ENCODE measurements around the gene RPS29.
"Not testable (repeated sequence)": the region's sequence is repeated elsewhere in the genome, so short reads cannot be mapped to it uniquely, and the experiment has no call there.

The RPS29 gene

GRCh38 chr14:49585803-49586672 lies at the start of gene RPS29:
TSS of gene RPS29 (minus strand) at chr14:49586380. CDS start at chr14:49586346, 34 bp downstream.
- peak; percentile 96 for DNase-seq

GRCh38 chr14:49634547-49635334 lies 48.6 kb upstream of the RPS29 start, which contains the start of gene DNAAF2:
TSS of gene DNAAF2 (minus strand) at chr14:49635244. CDS start at chr14:49635149, 95 bp downstream.
- peak; percentile 63 for DNase-seq

- peak; percentile 95 for DNase-seq
Observed at GRCh38 chr14:49633640-49634546, 47.7 kb upstream of the RPS29 start.

- DNase-seq: no peak
Observed at GRCh38 chr14:49623941-49624839, 38.0 kb upstream of the RPS29 start.

GRCh38 chr14:49623387-49623786 lies 37.2 kb upstream of the RPS29 start:
- no peak for DNase-seq

GRCh38 chr14:49622022-49622607 lies 35.9 kb upstream of the RPS29 start:
- DNase-seq: no peak

- no peak for DNase-seq
Observed at GRCh38 chr14:49621114-49621881, 35.1 kb upstream of the RPS29 start.

- DNase-seq: peak; percentile 92
Observed at GRCh38 chr14:49620182-49621113, 34.3 kb upstream of the RPS29 start, which contains the start of the genes MGAT2 and RPL36AL. TSS of gene MGAT2 (plus strand) at chr14:49620799. CDS start at chr14:49621269, 470 bp downstream. TSS of gene RPL36AL (minus strand) at chr14:49620626. CDS start at chr14:49619104, 1,522 bp downstream.

GRCh38 chr14:49619730-49620129 lies 33.5 kb upstream of the RPS29 start:
- no peak for DNase-seq

- DNase-seq: not testable (repeated sequence)
Observed at GRCh38 chr14:49619273-49619672, 33.1 kb upstream of the RPS29 start.

- DNase-seq: no peak
Observed at GRCh38 chr14:49617852-49618519, 31.8 kb upstream of the RPS29 start.

- no peak for DNase-seq
Observed at GRCh38 chr14:49615776-49616175, 29.6 kb upstream of the RPS29 start.

GRCh38 chr14:49614196-49614595 lies 28.0 kb upstream of the RPS29 start:
- no peak for DNase-seq

- DNase-seq: no peak
Observed at GRCh38 chr14:49612671-49613070, 26.5 kb upstream of the RPS29 start.

- no peak for DNase-seq
Observed at GRCh38 chr14:49612251-49612650, 26.1 kb upstream of the RPS29 start.

- DNase-seq: no peak
Observed at GRCh38 chr14:49607583-49607982, 21.4 kb upstream of the RPS29 start.

- peak; percentile 84 for DNase-seq
Observed at GRCh38 chr14:49598485-49599300, 12.5 kb upstream of the RPS29 start, which contains the start of gene LRR1. TSS of gene LRR1 (plus strand) at chr14:49598940. CDS start at chr14:49599021, 81 bp downstream.

- DNase-seq: no peak
Observed at GRCh38 chr14:49598189-49598484, 12.0 kb upstream of the RPS29 start.

All from activated CD8-positive, alpha-beta memory T cell treated with anti-CD3 and anti-CD28 coated beads, Interleukin-2, amount 50 U/mL, for 4 hours (primary cell).